ENCODE results near the gene CCDC182.

Gene CCDC182

GRCh38 chr17:57722704-57723043 is 22.4 kb downstream of the CCDC182 start:
- no peaks in the 10 kb centered on the region for H3K4me1 ChIP-seq (ENCODE audit: control insufficient read depth, insufficient read depth, low read length)
- H3K27me3 ChIP-seq (ENCODE audit: control insufficient read depth, insufficient read depth, low read length): no peaks in the 10 kb centered on the region
- H3K36me3 ChIP-seq (ENCODE audit: control insufficient read depth, insufficient read depth, low read length): no peaks in the 10 kb centered on the region
- H3K9ac ChIP-seq (ENCODE audit: low read length): no peak overlapping the region
- H3K4me3 ChIP-seq (ENCODE audit: low read length): no peak overlapping the region
- no peaks in the 10 kb centered on the region for H3K9me3 ChIP-seq (ENCODE audit: control insufficient read depth, low read length)

- Histone ChIP-seq H3K9ac (ENCODE audit: low read length) (no peak overlapping the region), H3K4me1 (ENCODE audit: control insufficient read depth, insufficient read depth, low read length) (no peaks in the 10 kb centered on the region), H3K9me3 (ENCODE audit: control insufficient read depth, low read length) (no peaks in the 10 kb centered on the region), H3K27me3 (ENCODE audit: control insufficient read depth, insufficient read depth, low read length) (no peaks in the 10 kb centered on the region), H3K36me3 (ENCODE audit: control insufficient read depth, insufficient read depth, low read length) (no peaks in the 10 kb centered on the region), H3K4me3 (ENCODE audit: low read length) (no peak overlapping the region)
Observed at GRCh38 chr17:57721967-57722703, 23.0 kb downstream of the CCDC182 start.

- Histone ChIP-seq H3K9me3 (ENCODE audit: control insufficient read depth, low read length) (no peaks in the 10 kb centered on the region), H3K36me3 (ENCODE audit: control insufficient read depth, insufficient read depth, low read length) (no peaks in the 10 kb centered on the region), H3K4me3 (ENCODE audit: low read length) (no peak overlapping the region), H3K9ac (ENCODE audit: low read length) (no peak overlapping the region), H3K27me3 (ENCODE audit: control insufficient read depth, insufficient read depth, low read length) (peaks cover 9% of the 10 kb centered on the region), H3K4me1 (ENCODE audit: control insufficient read depth, insufficient read depth, low read length) (no peaks in the 10 kb centered on the region)
Observed at GRCh38 chr17:57720386-57721035, 24.6 kb downstream of the CCDC182 start.

GRCh38 chr17:57718878-57719277 is 26.2 kb downstream of the CCDC182 start:
- Histone ChIP-seq H3K4me1 (ENCODE audit: control insufficient read depth, insufficient read depth, low read length) (no peaks in the 10 kb centered on the region), H3K9ac (ENCODE audit: low read length) (no peak overlapping the region), H3K27me3 (ENCODE audit: control insufficient read depth, insufficient read depth, low read length) (peaks cover 15% of the 10 kb centered on the region), H3K4me3 (ENCODE audit: low read length) (no peak overlapping the region), H3K36me3 (ENCODE audit: control insufficient read depth, insufficient read depth, low read length) (no peaks in the 10 kb centered on the region), H3K9me3 (ENCODE audit: control insufficient read depth, low read length) (no peaks in the 10 kb centered on the region)

- no peaks in the 10 kb centered on the region for H3K36me3 ChIP-seq (ENCODE audit: control insufficient read depth, insufficient read depth, low read length)
- no peaks in the 10 kb centered on the region for H3K9me3 ChIP-seq (ENCODE audit: control insufficient read depth, low read length)
- no peaks in the 10 kb centered on the region for H3K4me1 ChIP-seq (ENCODE audit: control insufficient read depth, insufficient read depth, low read length)
- H3K4me3 ChIP-seq (ENCODE audit: low read length): no peak overlapping the region
- no peak overlapping the region for H3K9ac ChIP-seq (ENCODE audit: low read length)
- peaks cover 15% of the 10 kb centered on the region for H3K27me3 ChIP-seq (ENCODE audit: control insufficient read depth, insufficient read depth, low read length)
Observed at GRCh38 chr17:57715981-57716380, 29.1 kb downstream of the CCDC182 start.

GRCh38 chr17:57714665-57715180 is 30.4 kb downstream of the CCDC182 start:
- H3K9me3 ChIP-seq (ENCODE audit: control insufficient read depth, low read length): no peaks in the 10 kb centered on the region
- no peak overlapping the region for H3K9ac ChIP-seq (ENCODE audit: low read length)
- no peak overlapping the region for H3K4me3 ChIP-seq (ENCODE audit: low read length)
- no peaks in the 10 kb centered on the region for H3K4me1 ChIP-seq (ENCODE audit: control insufficient read depth, insufficient read depth, low read length)
- H3K36me3 ChIP-seq (ENCODE audit: control insufficient read depth, insufficient read depth, low read length): no peaks in the 10 kb centered on the region
- peaks cover 15% of the 10 kb centered on the region for H3K27me3 ChIP-seq (ENCODE audit: control insufficient read depth, insufficient read depth, low read length)

GRCh38 chr17:57713140-57713539 is 32.0 kb downstream of the CCDC182 start:
- no peaks in the 10 kb centered on the region for H3K36me3 ChIP-seq (ENCODE audit: control insufficient read depth, insufficient read depth, low read length)
- H3K9ac ChIP-seq (ENCODE audit: low read length): no peak overlapping the region
- no peaks in the 10 kb centered on the region for H3K9me3 ChIP-seq (ENCODE audit: control insufficient read depth, low read length)
- H3K27me3 ChIP-seq (ENCODE audit: control insufficient read depth, insufficient read depth, low read length): peaks cover 15% of the 10 kb centered on the region
- H3K4me3 ChIP-seq (ENCODE audit: low read length): no peak overlapping the region
- no peaks in the 10 kb centered on the region for H3K4me1 ChIP-seq (ENCODE audit: control insufficient read depth, insufficient read depth, low read length)

GRCh38 chr17:57708410-57708809 is 36.7 kb downstream of the CCDC182 start:
- Histone ChIP-seq H3K9me3 (ENCODE audit: control insufficient read depth, low read length) (no peaks in the 10 kb centered on the region), H3K4me3 (ENCODE audit: low read length) (no peak overlapping the region), H3K4me1 (ENCODE audit: control insufficient read depth, insufficient read depth, low read length) (no peaks in the 10 kb centered on the region), H3K9ac (ENCODE audit: low read length) (no peak overlapping the region), H3K36me3 (ENCODE audit: control insufficient read depth, insufficient read depth, low read length) (no peaks in the 10 kb centered on the region), H3K27me3 (ENCODE audit: control insufficient read depth, insufficient read depth, low read length) (peaks cover 8% of the 10 kb centered on the region)

GRCh38 chr17:57707892-57708291 is 37.2 kb downstream of the CCDC182 start:
- Histone ChIP-seq H3K27me3 (ENCODE audit: control insufficient read depth, insufficient read depth, low read length) (peaks cover 8% of the 10 kb centered on the region), H3K9ac (ENCODE audit: low read length) (no peak overlapping the region), H3K4me3 (ENCODE audit: low read length) (no peak overlapping the region), H3K36me3 (ENCODE audit: control insufficient read depth, insufficient read depth, low read length) (no peaks in the 10 kb centered on the region), H3K9me3 (ENCODE audit: control insufficient read depth, low read length) (no peaks in the 10 kb centered on the region), H3K4me1 (ENCODE audit: control insufficient read depth, insufficient read depth, low read length) (no peaks in the 10 kb centered on the region)

- H3K9me3 ChIP-seq (ENCODE audit: control insufficient read depth, low read length): no peaks in the 10 kb centered on the region
- peaks cover 8% of the 10 kb centered on the region for H3K27me3 ChIP-seq (ENCODE audit: control insufficient read depth, insufficient read depth, low read length)
- H3K9ac ChIP-seq (ENCODE audit: low read length): no peak overlapping the region
- no peaks in the 10 kb centered on the region for H3K36me3 ChIP-seq (ENCODE audit: control insufficient read depth, insufficient read depth, low read length)
- no peaks in the 10 kb centered on the region for H3K4me1 ChIP-seq (ENCODE audit: control insufficient read depth, insufficient read depth, low read length)
- no peak overlapping the region for H3K4me3 ChIP-seq (ENCODE audit: low read length)
Observed at GRCh38 chr17:57706761-57707160, 38.3 kb downstream of the CCDC182 start.

GRCh38 chr17:57705921-57706695 is 39.0 kb downstream of the CCDC182 start:
- Histone ChIP-seq H3K4me1 (ENCODE audit: control insufficient read depth, insufficient read depth, low read length) (no peaks in the 10 kb centered on the region), H3K36me3 (ENCODE audit: control insufficient read depth, insufficient read depth, low read length) (no peaks in the 10 kb centered on the region), H3K27me3 (ENCODE audit: control insufficient read depth, insufficient read depth, low read length) (peaks cover 8% of the 10 kb centered on the region), H3K9ac (ENCODE audit: low read length) (no peak overlapping the region), H3K4me3 (ENCODE audit: low read length) (no peak overlapping the region), H3K9me3 (ENCODE audit: control insufficient read depth, low read length) (no peaks in the 10 kb centered on the region)

- Histone ChIP-seq H3K9me3 (ENCODE audit: control insufficient read depth, low read length) (no peaks in the 10 kb centered on the region), H3K36me3 (ENCODE audit: control insufficient read depth, insufficient read depth, low read length) (no peaks in the 10 kb centered on the region), H3K4me1 (ENCODE audit: control insufficient read depth, insufficient read depth, low read length) (no peaks in the 10 kb centered on the region), H3K27me3 (ENCODE audit: control insufficient read depth, insufficient read depth, low read length) (peaks cover 8% of the 10 kb centered on the region), H3K9ac (ENCODE audit: low read length) (no peak overlapping the region), H3K4me3 (ENCODE audit: low read length) (no peak overlapping the region)
Observed at GRCh38 chr17:57704448-57704847, 40.7 kb downstream of the CCDC182 start.
